Lung (tissue), 12 donors: Measurements from ENCODE around the gene RUSF1. TPM values are rescaled to one million over a fixed set of nuclear protein-coding genes. Genes with fewer than 3 reads are reported as not detected.
A peak's percentile ranks its signal among the peaks of the same experiment; 100 is the strongest.

Experiments
- ATAC-seq: fragments of 200-7000 bp; cut with Tn5 transposase; one replicate; pipeline ENCODE4 v1.9.1; 2020; ENCODE audit warnings: moderate number of reproducible peaks; ENCODE audit not compliant: insufficient read depth, low FRiP score
- DNase-seq, 3 donors: peaks; one replicate each; pipeline ENCODE4 v3.0.0-alpha.2; 2013 to 2017
- H3K27ac ChIP-seq, 2 donors: one replicate each; pipeline ENCODE4 v1.5.1; 2013; ENCODE audit warnings: mild to moderate bottlenecking in 2 of 2, moderate library complexity in 2 of 2, control low read depth in 1 of 2, inconsistent platforms in 1 of 2, low read depth in 1 of 2, low read length in 1 of 2
- H3K27me3 ChIP-seq, 3 donors: one replicate each; pipeline ENCODE4 v1.5.1; 2013; ENCODE audit warnings: low read length in 2 of 3; ENCODE audit not compliant: control insufficient read depth in 3 of 3, insufficient read depth in 3 of 3
- H3K36me3 ChIP-seq, 4 donors: one replicate each; pipeline ENCODE4 v1.5.1; 2013; ENCODE audit warnings: low read length in 4 of 4, mild to moderate bottlenecking in 1 of 4, moderate library complexity in 1 of 4; ENCODE audit not compliant: control insufficient read depth in 4 of 4, insufficient read depth in 4 of 4
- H3K4me1 ChIP-seq, 5 donors: one replicate each; pipeline ENCODE4 v1.5.1; 2013; ENCODE audit warnings: low read length in 5 of 5, mild to moderate bottlenecking in 2 of 5, moderate library complexity in 1 of 5; ENCODE audit not compliant: control insufficient read depth in 5 of 5, insufficient read depth in 5 of 5
- H3K4me3 ChIP-seq: one replicate; pipeline ENCODE4 v1.5.1; 2013; ENCODE audit warnings: mild to moderate bottlenecking, control low read depth, moderate library complexity
- H3K9ac ChIP-seq, 2 donors: one replicate each; pipeline ENCODE4 v1.5.1; 2013; ENCODE audit warnings: low read length in 2 of 2, control low read depth in 1 of 2; ENCODE audit not compliant: insufficient read depth in 1 of 2
- H3K9me3 ChIP-seq, 4 donors: one replicate each; pipeline ENCODE4 v1.5.1; 2013; ENCODE audit warnings: low read length in 3 of 4, mild to moderate bottlenecking in 1 of 4, moderate library complexity in 1 of 4; ENCODE audit not compliant: control insufficient read depth in 4 of 4, insufficient read depth in 3 of 4
- WGBS, 2 donors: extraction: QIAGEN DNeasy Blood & Tissue Kit; methylation state at CpG; one replicate each; pipeline ENCODE4 v1.1.7; 2013; 5-methylcytosine and 5-hydroxymethylcytosine counted together
- polyA plus RNA-seq, 2 donors: library from polyadenylated mRNA; stranded (reverse); fragments of 200-250 nt; gene quantifications; one replicate each; pipeline ENCODE4 v1.2.1, GENCODE V29; 2013
- total RNA-seq, 2 donors: library from RNA; depleted of rRNA in 1 of 2; stranded (reverse); fragments of >200 nt in 1 of 2; gene quantifications; one replicate each; pipeline ENCODE4 v1.2.1, GENCODE V29; 2014 to 2021
- TF ChIP-seq, protein P1 (sequence below): IDR thresholded peaks from 2 replicates; pipeline ENCODE4 v1.5.1; 2012; ENCODE audit warnings: mild to moderate bottlenecking; ENCODE audit errors: control extremely low read depth, extremely low read depth
- donor health status: control.
- donor health status: control.
- donor health status: Bipolar disorder and iron deficiency.
- donor health status: healthy.
- donor health status: DM: yes; HTN: yes; CAD: no.

The RUSF1 gene
- total and polyA plus RNA-seq, 4 donors, result 56.1 to 82.7 (median 73.1) TPM

DNA sequence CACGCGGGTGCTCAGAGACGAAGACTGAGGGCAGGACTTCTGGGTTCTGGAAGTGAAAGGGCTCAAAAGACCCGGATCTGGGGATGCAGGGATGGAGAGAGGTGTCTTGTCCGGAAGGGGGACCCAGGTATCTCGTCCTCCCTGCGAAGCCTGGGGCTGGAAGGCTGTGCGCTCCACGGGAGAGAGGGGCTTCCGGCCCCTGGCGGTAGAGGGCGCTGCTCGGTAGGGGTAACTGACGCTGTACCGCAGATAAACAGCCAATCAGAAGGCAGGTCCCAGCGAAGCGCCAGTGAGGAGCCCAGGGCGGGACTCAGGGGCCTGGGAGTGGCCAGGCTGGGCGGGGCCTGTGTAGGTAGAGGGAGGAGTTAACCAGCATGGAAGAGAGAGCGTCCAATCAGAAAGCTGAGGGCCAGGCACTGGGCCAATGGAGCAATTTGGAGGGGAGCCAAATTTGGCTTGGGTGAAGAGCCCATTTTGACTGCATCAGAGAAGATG is 35.4 kb downstream of the RUSF1 start:
- Histone ChIP-seq H3K27ac (peak overlapping the region; percentile 84 to 85), H3K9ac (peak overlapping the region in 1 of 2 donors; percentile 67), H3K9me3 (no peaks in the 10 kb centered on the region), H3K4me1 (peaks cover 0 to 23% (median 8%) of the 10 kb centered on the region in 5 donors), H3K4me3 (peak overlapping the region; percentile 61), H3K36me3 (peaks cover 6 to 23% (median 14%) of the 10 kb centered on the region in 4 donors), H3K27me3 (no peaks in the 10 kb centered on the region)
- 38 to 45% methylated on average over 20 of the region's 20 CpGs for WGBS, 2 donors
- ATAC-seq (peak; percentile 81), DNase-seq (peak; percentile 95 to 96 (median 95))
- TF ChIP-seq, protein P1, sequence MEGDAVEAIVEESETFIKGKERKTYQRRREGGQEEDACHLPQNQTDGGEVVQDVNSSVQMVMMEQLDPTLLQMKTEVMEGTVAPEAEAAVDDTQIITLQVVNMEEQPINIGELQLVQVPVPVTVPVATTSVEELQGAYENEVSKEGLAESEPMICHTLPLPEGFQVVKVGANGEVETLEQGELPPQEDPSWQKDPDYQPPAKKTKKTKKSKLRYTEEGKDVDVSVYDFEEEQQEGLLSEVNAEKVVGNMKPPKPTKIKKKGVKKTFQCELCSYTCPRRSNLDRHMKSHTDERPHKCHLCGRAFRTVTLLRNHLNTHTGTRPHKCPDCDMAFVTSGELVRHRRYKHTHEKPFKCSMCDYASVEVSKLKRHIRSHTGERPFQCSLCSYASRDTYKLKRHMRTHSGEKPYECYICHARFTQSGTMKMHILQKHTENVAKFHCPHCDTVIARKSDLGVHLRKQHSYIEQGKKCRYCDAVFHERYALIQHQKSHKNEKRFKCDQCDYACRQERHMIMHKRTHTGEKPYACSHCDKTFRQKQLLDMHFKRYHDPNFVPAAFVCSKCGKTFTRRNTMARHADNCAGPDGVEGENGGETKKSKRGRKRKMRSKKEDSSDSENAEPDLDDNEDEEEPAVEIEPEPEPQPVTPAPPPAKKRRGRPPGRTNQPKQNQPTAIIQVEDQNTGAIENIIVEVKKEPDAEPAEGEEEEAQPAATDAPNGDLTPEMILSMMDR, result peak; percentile 21

DNA sequence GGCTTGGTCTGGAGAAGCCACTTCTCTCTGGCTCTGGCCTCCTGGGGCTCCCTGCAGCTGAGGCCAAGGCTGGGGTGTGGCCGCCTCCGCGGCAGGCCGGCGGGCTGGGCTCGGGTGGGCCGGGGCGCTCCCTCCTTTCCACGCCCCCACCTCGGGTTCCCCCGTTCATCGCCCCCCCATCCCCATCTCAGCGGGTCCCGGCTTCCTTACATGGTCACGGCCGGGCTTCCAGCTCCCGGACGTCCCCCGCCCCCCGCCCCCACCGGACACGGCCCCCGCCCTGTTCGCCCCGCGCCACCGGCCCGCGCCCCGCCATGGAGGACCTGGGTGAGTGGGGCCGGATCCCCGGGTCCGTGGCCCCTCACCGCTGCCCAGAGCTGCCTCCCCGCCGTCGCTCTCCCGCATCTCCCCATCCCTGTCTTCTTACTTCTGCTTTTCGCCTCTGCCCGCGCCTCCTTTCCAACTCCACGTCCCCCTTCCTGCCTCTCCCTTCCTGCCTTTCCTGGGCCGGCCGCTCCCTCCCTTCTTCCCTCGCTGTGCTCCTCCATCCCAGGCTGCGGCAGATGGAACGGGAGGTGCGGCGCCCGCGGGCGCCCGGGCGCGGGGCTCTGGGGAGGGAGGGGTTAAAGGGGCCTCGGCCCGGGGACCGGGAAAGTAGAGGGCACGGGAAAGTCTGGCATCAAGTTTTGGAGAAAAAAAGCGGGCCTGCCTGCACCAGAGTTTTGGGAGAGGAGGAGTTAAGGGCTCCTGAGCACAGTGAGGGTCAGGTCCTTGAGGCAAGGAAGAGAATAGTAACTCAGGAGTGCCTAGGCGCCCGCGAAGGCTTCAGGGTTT is 36.1 kb downstream of the RUSF1 start, which contains the start of gene TGFB1I1:
TSS of gene TGFB1I1 (plus strand) at position 278 of the 834 bp plus-strand sequence. CDS start at position 315, 37 bp downstream.
- Histone ChIP-seq H3K36me3 (peaks cover 6 to 21% (median 12%) of the 10 kb centered on the region in 4 donors), H3K27me3 (no peaks in the 10 kb centered on the region), H3K9ac (peak within 1 kb of the TSS; percentile 82 to 89), H3K4me1 (peaks cover 0 to 23% (median 8%) of the 10 kb centered on the region in 5 donors), H3K4me3 (peak within 1 kb of the TSS; percentile 62), H3K9me3 (no peaks in the 10 kb centered on the region), H3K27ac (peak within 1 kb of the TSS; percentile 85)
- ATAC-seq (peak; percentile 13), DNase-seq (peak; percentile 88 to 91 (median 89))
- WGBS, 2 donors, result 2% methylated on average over 34 to 63 of the region's 63 CpGs
- TF ChIP-seq, protein P1, result no peak

DNA sequence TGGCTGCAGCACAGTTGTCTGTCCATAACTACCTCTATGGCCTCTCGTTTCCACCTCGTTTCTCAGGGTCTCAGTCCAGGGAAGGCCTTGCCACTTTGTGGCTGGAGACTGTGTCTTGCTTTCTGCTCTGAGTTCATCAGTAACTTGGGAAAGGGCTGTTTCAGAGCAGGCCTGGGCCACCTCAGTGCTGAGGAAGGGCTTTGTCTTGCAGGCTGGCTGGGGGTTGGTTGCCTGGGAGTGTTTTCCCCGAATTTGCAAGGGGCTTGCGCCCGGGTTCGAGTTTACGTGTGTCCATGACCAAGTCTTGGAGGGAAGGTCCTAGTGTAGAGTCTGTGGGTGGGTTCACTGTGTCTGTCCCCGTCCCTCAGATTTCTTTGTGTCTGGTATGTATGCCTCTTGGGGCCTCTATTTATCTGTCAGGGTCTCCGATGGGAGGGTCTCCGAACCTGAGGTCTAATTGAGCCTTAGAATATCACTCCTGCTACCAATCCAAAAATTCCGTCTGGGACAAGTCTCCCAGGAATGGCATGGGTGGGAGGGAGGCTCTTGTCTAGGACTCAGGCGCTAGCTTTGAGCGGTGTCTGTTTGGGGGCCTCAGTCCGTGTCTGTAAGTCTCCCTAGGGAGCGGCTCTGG is 36.8 kb downstream of the RUSF1 start:
- ATAC-seq (no peak), DNase-seq (peak in 1 of 3 donors; percentile 42)
- H3K9ac ChIP-seq, result peak overlapping the region; percentile 82 to 89
- peak overlapping the region; percentile 76 to 85 for H3K27ac ChIP-seq
- H3K27me3 ChIP-seq, result no peaks in the 10 kb centered on the region
- H3K36me3 ChIP-seq, result peaks cover 6 to 26% (median 13%) of the 10 kb centered on the region in 4 donors
- H3K4me1 ChIP-seq, result peaks cover 0 to 23% (median 8%) of the 10 kb centered on the region in 5 donors
- H3K9me3 ChIP-seq, result no peaks in the 10 kb centered on the region
- TF ChIP-seq, protein P1, result no peak
- H3K4me3 ChIP-seq, result peak overlapping the region; percentile 62
- WGBS, 2 donors, result 41 to 53% methylated on average over 15 of the region's 15 CpGs
